ENCODE results near the gene SULF2.

Gene SULF2

GRCh38 chr20:47686545-47686944 is 98.7 kb downstream of the SULF2 start (continued):
- no peak for TF ChIP-seq CSRNP3 (CRISPR knock-in tag; IDR thresholded peaks at IDR 0.05)

DNA sequence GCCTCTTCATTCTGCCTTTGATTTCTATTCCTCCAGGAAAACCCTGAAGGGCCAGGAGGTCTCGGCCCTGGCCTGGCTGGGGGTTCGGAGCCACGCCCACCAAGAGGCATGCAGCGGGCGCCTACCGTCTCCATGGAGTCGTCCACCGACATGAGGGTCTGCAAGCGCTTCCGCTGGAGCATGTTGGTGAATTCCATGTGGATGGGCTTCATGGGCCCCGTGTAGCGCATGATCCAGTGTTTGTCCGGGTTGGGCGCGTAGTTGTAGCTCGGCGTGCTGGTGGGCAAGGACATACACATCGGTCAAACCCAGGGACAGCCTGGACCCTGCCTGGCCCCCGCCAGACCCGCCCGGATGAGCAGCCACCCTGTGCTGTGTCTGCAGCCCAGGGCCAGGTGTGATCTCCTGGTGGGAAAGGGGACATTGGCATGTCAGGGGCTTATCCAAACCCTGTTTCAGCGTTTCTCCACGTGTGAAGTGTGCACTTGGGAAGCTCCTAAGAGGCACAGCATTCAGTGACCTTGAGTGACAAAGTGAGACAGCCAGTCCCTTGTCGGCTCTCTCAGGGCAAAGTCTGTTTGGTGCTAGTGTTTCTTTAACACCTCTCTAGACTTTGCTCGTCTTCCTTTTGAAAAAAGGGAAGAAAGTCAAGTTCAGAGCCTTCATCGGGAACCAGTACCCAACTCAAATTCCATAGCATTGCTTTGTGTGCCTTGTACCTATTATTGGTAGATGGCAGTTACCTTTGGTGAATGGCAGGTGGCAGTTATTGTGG is 100.8 kb downstream of the SULF2 start:
- TF ChIP-seq, protein P1, sequence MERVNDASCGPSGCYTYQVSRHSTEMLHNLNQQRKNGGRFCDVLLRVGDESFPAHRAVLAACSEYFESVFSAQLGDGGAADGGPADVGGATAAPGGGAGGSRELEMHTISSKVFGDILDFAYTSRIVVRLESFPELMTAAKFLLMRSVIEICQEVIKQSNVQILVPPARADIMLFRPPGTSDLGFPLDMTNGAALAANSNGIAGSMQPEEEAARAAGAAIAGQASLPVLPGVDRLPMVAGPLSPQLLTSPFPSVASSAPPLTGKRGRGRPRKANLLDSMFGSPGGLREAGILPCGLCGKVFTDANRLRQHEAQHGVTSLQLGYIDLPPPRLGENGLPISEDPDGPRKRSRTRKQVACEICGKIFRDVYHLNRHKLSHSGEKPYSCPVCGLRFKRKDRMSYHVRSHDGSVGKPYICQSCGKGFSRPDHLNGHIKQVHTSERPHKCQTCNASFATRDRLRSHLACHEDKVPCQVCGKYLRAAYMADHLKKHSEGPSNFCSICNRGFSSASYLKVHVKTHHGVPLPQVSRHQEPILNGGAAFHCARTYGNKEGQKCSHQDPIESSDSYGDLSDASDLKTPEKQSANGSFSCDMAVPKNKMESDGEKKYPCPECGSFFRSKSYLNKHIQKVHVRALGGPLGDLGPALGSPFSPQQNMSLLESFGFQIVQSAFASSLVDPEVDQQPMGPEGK (CRISPR knock-in tag; IDR thresholded peaks at IDR 0.05; ENCODE audit: borderline replicate concordance) = no peak
- TF ChIP-seq, protein P2, sequence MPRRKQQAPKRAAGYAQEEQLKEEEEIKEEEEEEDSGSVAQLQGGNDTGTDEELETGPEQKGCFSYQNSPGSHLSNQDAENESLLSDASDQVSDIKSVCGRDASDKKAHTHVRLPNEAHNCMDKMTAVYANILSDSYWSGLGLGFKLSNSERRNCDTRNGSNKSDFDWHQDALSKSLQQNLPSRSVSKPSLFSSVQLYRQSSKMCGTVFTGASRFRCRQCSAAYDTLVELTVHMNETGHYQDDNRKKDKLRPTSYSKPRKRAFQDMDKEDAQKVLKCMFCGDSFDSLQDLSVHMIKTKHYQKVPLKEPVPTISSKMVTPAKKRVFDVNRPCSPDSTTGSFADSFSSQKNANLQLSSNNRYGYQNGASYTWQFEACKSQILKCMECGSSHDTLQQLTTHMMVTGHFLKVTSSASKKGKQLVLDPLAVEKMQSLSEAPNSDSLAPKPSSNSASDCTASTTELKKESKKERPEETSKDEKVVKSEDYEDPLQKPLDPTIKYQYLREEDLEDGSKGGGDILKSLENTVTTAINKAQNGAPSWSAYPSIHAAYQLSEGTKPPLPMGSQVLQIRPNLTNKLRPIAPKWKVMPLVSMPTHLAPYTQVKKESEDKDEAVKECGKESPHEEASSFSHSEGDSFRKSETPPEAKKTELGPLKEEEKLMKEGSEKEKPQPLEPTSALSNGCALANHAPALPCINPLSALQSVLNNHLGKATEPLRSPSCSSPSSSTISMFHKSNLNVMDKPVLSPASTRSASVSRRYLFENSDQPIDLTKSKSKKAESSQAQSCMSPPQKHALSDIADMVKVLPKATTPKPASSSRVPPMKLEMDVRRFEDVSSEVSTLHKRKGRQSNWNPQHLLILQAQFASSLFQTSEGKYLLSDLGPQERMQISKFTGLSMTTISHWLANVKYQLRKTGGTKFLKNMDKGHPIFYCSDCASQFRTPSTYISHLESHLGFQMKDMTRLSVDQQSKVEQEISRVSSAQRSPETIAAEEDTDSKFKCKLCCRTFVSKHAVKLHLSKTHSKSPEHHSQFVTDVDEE (CRISPR knock-in tag; IDR thresholded peaks at IDR 0.05) = no peak
- TF ChIP-seq ESRRG (CRISPR knock-in tag; IDR thresholded peaks at IDR 0.05) (no peak), GLIS3 (CRISPR knock-in tag; IDR thresholded peaks at IDR 0.05) (no peak), ZC3H10 (CRISPR knock-in tag; IDR thresholded peaks at IDR 0.05) (no peak), ZNF70 (CRISPR knock-in tag; IDR thresholded peaks at IDR 0.05) (no peak), ISL1 (CRISPR knock-in tag; IDR thresholded peaks at IDR 0.05) (no peak), ZNF8 (CRISPR knock-in tag; IDR thresholded peaks at IDR 0.05) (no peak), ARNTL (CRISPR knock-in tag; IDR thresholded peaks at IDR 0.05; ENCODE audit: borderline replicate concordance, low read depth) (no peak), ZNF565 (CRISPR knock-in tag; conservative IDR thresholded peaks at IDR 0.05; ENCODE audit: low read depth) (no peak), ZFP3 (CRISPR knock-in tag; IDR thresholded peaks at IDR 0.05) (no peak), SNAI2 (CRISPR knock-in tag; IDR thresholded peaks at IDR 0.05) (no peak)
- TF ChIP-seq, protein P3, sequence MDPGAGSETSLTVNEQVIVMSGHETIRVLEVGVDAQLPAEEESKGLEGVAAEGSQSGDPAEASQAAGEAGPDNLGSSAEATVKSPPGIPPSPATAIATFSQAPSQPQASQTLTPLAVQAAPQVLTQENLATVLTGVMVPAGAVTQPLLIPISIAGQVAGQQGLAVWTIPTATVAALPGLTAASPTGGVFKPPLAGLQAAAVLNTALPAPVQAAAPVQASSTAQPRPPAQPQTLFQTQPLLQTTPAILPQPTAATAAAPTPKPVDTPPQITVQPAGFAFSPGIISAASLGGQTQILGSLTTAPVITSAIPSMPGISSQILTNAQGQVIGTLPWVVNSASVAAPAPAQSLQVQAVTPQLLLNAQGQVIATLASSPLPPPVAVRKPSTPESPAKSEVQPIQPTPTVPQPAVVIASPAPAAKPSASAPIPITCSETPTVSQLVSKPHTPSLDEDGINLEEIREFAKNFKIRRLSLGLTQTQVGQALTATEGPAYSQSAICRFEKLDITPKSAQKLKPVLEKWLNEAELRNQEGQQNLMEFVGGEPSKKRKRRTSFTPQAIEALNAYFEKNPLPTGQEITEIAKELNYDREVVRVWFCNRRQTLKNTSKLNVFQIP (CRISPR knock-in tag; IDR thresholded peaks at IDR 0.05; ENCODE audit: borderline replicate concordance, low read depth) = no peak
- no peak for ATAC-seq

GRCh38 chr20:47682916-47683315 is 102.4 kb downstream of the SULF2 start:
- TF ChIP-seq OSR1 (CRISPR knock-in tag; IDR thresholded peaks at IDR 0.05) (no peak), TOX (CRISPR knock-in tag; IDR thresholded peaks at IDR 0.05; ENCODE audit: borderline replicate concordance) (no peak), ARNTL (CRISPR knock-in tag; IDR thresholded peaks at IDR 0.05; ENCODE audit: borderline replicate concordance, low read depth) (no peak), GLIS3 (CRISPR knock-in tag; IDR thresholded peaks at IDR 0.05) (no peak), BACH2 (CRISPR knock-in tag; IDR thresholded peaks at IDR 0.05; ENCODE audit: borderline replicate concordance) (no peak), CSDC2 (CRISPR knock-in tag; IDR thresholded peaks at IDR 0.05) (no peak), SNAI2 (CRISPR knock-in tag; IDR thresholded peaks at IDR 0.05) (no peak), ESRRG (CRISPR knock-in tag; IDR thresholded peaks at IDR 0.05) (no peak), CREB5 (CRISPR knock-in tag; IDR thresholded peaks at IDR 0.05; ENCODE audit: low read depth) (no peak), CSRNP3 (CRISPR knock-in tag; IDR thresholded peaks at IDR 0.05) (no peak), ZNF8 (CRISPR knock-in tag; IDR thresholded peaks at IDR 0.05) (no peak)
- no peak for ATAC-seq
